NB4 (cell line): ENCODE data around the gene ATP6V1F.
A peak's percentile ranks its signal among the peaks of the same experiment; 100 is the strongest.

Experiments used
- DNase-seq: peaks from one replicate; pipeline ENCODE4 v3.0.0; 2010; ENCODE audit warnings: low read depth
- H3K4me3 ChIP-seq: one replicate; pipeline ENCODE4 v1.5.1; 2011; ENCODE audit warnings: mild to moderate bottlenecking, low read depth, low read length, moderate library complexity
- CTCF ChIP-seq: IDR thresholded peaks from one replicate; pipeline ENCODE4 v1.5.1; 2012; ENCODE audit warnings: low read depth, low read length
- MAX ChIP-seq: IDR thresholded peaks from 2 replicates; pipeline ENCODE4 v1.6.1; 2011; ENCODE audit warnings: low read depth, low read length
- MYC ChIP-seq: IDR thresholded peaks from 2 replicates; pipeline ENCODE4 v1.6.1; 2011; ENCODE audit warnings: low read depth, low read length
- POLR2A ChIP-seq: IDR thresholded peaks from 2 replicates; pipeline ENCODE4 v1.6.1; 2011; ENCODE audit warnings: mild to moderate bottlenecking; ENCODE audit not compliant: insufficient read length; ENCODE audit errors: extremely low read depth

Gene ATP6V1F

DNA sequence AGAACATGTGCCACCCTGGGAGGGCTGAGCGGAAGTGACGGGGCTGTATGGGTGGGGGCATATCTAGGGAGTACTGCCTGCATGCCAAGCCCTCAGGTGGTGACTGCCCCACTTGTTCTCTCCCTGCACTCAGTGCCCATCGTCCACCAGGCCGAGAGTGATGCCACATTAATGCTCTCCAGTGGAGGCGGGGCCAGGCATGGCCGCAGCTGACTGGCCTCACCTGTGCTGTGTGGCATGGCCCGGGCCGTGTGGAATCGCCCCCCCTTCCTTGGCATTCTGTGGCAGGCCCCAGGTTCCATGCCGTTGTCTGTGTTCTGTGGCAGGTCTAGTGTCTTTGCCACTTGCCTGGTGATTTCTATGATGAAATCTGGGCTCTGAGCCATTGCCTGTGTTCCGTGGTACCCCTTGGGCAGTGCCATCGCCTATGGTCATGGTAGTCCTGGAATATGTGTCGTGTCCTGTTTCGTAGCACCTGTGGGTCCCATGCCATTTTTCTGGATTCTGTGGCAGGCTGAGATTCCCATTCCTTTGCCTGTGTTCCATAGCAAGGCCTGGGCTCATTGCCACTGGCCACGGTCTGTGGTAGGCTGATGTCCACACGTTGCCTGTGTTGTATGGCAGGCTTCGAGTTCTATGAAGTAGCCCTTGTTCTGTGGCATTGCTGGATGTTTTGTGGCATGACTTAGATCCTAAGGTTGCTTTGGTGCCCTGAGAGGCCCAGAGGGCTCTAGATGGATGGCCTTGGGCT, 23.5 kb upstream of the ATP6V1F start:
- no peak for TF ChIP-seq POLR2A
- TF ChIP-seq MYC = no peak
- no peak for TF ChIP-seq CTCF
- TF ChIP-seq MAX = no peak
- no peak for DNase-seq
- no peak overlapping the region for H3K4me3 ChIP-seq

GRCh38 chr7:128839751-128840177, 22.9 kb upstream of the ATP6V1F start:
- H3K4me3 ChIP-seq = no peak overlapping the region
- TF ChIP-seq MYC (no peak), POLR2A (no peak), CTCF (no peak), MAX (no peak)
- DNase-seq = no peak

- no peak for DNase-seq
- TF ChIP-seq MAX (no peak), CTCF (no peak), MYC (no peak), POLR2A (no peak)
- no peak overlapping the region for H3K4me3 ChIP-seq
These were observed 22.1 kb upstream of the ATP6V1F start for GRCh38 chr7:128840326-128841170.

GRCh38 chr7:128841171-128841690, 21.4 kb upstream of the ATP6V1F start:
- H3K4me3 ChIP-seq = no peak overlapping the region
- TF ChIP-seq CTCF (no peak), MAX (no peak)
- no peak for DNase-seq

- peak; percentile 76 for DNase-seq
- TF ChIP-seq POLR2A (no peak), CTCF (peak; percentile 70), MAX (peak; percentile 93), MYC (peak; percentile 86)
These were observed 20.6 kb upstream of the ATP6V1F start for GRCh38 chr7:128841921-128842673.

More at GRCh38 chr7:128841921-128842673, 20.6 kb upstream of the ATP6V1F start:
- no peak overlapping the region for H3K4me3 ChIP-seq
